Progenitor cell of endocrine pancreas (in vitro differentiated cells): ENCODE data around the gene LMOD2. TPM values are rescaled to one million over a fixed set of nuclear protein-coding genes. Genes with fewer than 3 reads are reported as not detected.

Experiments
- DNase-seq: peaks from one replicate; pipeline ENCODE4 v3.0.0; 2021; ENCODE audit warnings: low spot score; ENCODE audit not compliant: unreplicated experiment
- H3K27ac Mint-ChIP-seq: 2 replicates; pipeline ENCODE4 v1.8.0; 2021; ENCODE audit warnings: mild to moderate bottlenecking, moderate library complexity, mixed read lengths
- H3K27me3 Mint-ChIP-seq: 2 replicates; pipeline ENCODE4 v1.8.0; 2021; ENCODE audit warnings: mixed read lengths
- H3K36me3 Mint-ChIP-seq: 2 replicates; pipeline ENCODE4 v1.8.0; 2022; ENCODE audit warnings: mixed read lengths; ENCODE audit not compliant: insufficient read depth
- H3K4me1 Mint-ChIP-seq: 2 replicates; pipeline ENCODE4 v1.8.0; 2021; ENCODE audit warnings: low read depth, mixed read lengths
- H3K4me3 Mint-ChIP-seq: 2 replicates; pipeline ENCODE4 v1.8.0; 2021; ENCODE audit warnings: low read depth, mild to moderate bottlenecking, moderate library complexity, mixed read lengths
- H3K9me3 Mint-ChIP-seq: 2 replicates; pipeline ENCODE4 v1.8.0; 2021; ENCODE audit warnings: low read depth, mixed read lengths
- CTCF ChIP-seq: fragments of 200-600 bp; sonication (generic); IDR thresholded peaks from one replicate; pipeline ENCODE4 v1.5.0; 2021; ENCODE audit warnings: antibody characterized with exemption, mild to moderate bottlenecking; ENCODE audit not compliant: unreplicated experiment
- long read RNA-seq: library from polyadenylated mRNA; unstranded; transcript quantifications from one replicate; pipeline ENCODE4 v2.0.0, GENCODE V29; 2020
- total RNA-seq: library from RNA; stranded (reverse); gene quantifications from 2 replicates; pipeline ENCODE4 v1.2.1, GENCODE V29; 2021

Gene LMOD2
- not detected in 2 replicates for total RNA-seq
- long read RNA-seq: 0 reads

DNA sequence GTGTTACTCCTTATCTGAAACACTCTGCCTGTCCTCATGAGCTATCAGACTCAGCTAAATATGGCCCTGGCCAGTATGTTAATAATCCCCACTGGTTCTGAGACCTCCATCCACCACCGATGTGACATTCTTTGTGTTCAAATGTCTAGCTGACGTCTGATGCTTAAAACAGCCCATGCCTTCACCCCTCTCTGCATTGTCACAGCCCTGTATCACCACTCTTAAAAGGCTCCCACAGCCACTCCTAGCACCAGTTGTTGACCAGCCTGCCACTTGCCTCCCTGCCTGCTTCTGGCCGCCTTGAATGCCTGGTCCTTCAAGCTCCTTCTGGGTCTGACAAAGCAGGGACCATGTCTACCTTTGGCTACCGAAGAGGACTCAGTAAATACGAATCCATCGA is at the start of gene LMOD2:
Gene LMOD2, plus strand, starts transcription at position 253 of the 400 bp plus-strand sequence. Its CDS starts 98 bp downstream, at position 351.
- no peak within 1 kb of the TSS for H3K27ac Mint-ChIP-seq
- H3K27me3 Mint-ChIP-seq: no peaks in the 10 kb centered on the region
- H3K4me1 Mint-ChIP-seq: peaks cover 11% of the 10 kb centered on the region

GRCh38 chr7:123607423-123607975 is 48.2 kb upstream of the LMOD2 start:
- no peak for TF ChIP-seq CTCF
- no peak for DNase-seq
- H3K27me3 Mint-ChIP-seq: no peaks in the 10 kb centered on the region
- no peak overlapping the region for H3K4me3 Mint-ChIP-seq
- H3K9me3 Mint-ChIP-seq: peaks cover 6% of the 10 kb centered on the region
- H3K27ac Mint-ChIP-seq: no peak overlapping the region
- no peaks in the 10 kb centered on the region for H3K36me3 Mint-ChIP-seq
- peaks cover 6% of the 10 kb centered on the region for H3K4me1 Mint-ChIP-seq

More for the DNA sequence above, at the start of gene LMOD2:
- no peak for DNase-seq
- no peaks in the 10 kb centered on the region for H3K36me3 Mint-ChIP-seq
- H3K4me3 Mint-ChIP-seq: no peak within 1 kb of the TSS
- TF ChIP-seq CTCF: no peak
- H3K9me3 Mint-ChIP-seq: no peaks in the 10 kb centered on the region

DNA sequence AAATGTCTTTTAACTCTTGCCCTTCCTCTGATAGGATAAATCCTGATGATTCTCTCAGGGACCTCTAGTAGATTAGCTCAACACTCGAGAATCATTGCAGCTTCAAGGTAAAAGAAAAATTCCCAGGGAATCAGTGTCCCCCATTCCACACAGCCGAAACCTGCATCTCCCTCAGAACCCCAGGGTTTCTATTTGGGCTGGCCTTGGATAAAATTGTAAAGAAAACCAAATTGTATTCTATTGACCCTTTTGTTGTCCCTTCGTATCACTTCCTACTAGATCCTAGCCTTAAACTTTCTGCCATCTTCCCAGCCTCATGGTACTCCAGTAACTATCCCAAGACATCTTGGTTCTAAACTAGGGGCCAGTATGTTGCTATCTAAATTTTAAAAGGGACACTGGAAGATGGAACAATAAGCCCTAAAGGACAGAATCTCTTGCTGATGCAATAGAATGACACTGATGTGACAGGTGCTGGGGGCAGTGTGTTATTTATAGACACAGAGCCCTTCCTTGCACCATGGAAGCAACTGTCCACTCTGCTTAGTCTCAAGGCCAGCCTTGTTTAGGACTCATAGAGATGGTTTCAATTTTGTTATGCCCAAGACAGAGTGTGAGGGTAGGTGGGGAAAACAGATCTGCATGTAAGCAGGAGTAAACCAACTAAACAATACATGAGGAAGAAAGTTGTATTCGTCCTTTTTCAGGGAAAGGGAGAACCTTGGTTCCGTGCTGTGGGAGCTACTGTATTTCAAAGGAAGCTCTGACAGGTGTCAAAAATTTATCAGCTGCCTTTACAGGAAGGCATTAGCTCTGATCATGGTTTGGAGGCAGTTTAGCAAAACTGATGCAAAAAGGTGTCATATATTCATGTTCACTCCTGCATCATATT is 46.4 kb upstream of the LMOD2 start:
- peaks cover 6% of the 10 kb centered on the region for H3K9me3 Mint-ChIP-seq
- H3K27ac Mint-ChIP-seq: no peak overlapping the region
- DNase-seq: no peak
- H3K4me3 Mint-ChIP-seq: no peak overlapping the region
- H3K36me3 Mint-ChIP-seq: no peaks in the 10 kb centered on the region
- peaks cover 6% of the 10 kb centered on the region for H3K4me1 Mint-ChIP-seq
- no peaks in the 10 kb centered on the region for H3K27me3 Mint-ChIP-seq
- TF ChIP-seq CTCF: no peak

- Mint-ChIP-seq H3K4me3 (no peak overlapping the region), H3K27ac (no peak overlapping the region), H3K36me3 (no peaks in the 10 kb centered on the region), H3K27me3 (no peaks in the 10 kb centered on the region), H3K4me1 (peaks cover 6% of the 10 kb centered on the region), H3K9me3 (peaks cover 6% of the 10 kb centered on the region)
- no peak for DNase-seq
- TF ChIP-seq CTCF: no peak
These were observed 45.8 kb upstream of the LMOD2 start for GRCh38 chr7:123609883-123610239.

GRCh38 chr7:123612024-123612423 is 43.6 kb upstream of the LMOD2 start:
- peaks cover 14% of the 10 kb centered on the region for H3K4me1 Mint-ChIP-seq

More at GRCh38 chr7:123612024-123612423, 43.6 kb upstream of the LMOD2 start:
- no peak overlapping the region for H3K4me3 Mint-ChIP-seq
- no peaks in the 10 kb centered on the region for H3K36me3 Mint-ChIP-seq
- H3K9me3 Mint-ChIP-seq: peaks cover 6% of the 10 kb centered on the region
- no peak for TF ChIP-seq CTCF
- no peaks in the 10 kb centered on the region for H3K27me3 Mint-ChIP-seq
- H3K27ac Mint-ChIP-seq: no peak overlapping the region
- no peak for DNase-seq
